Glutamatergic neuron (in vitro differentiated cells): ENCODE measurements around the gene SPN. TPM values are rescaled to one million over a fixed set of nuclear protein-coding genes. Genes with fewer than 3 reads are reported as not detected.
"Not testable (repeated sequence)": the region's sequence is repeated elsewhere in the genome, so short reads cannot be mapped to it uniquely, and the experiment has no call there.

Experiments used
- DNase-seq: peaks from one replicate; pipeline ENCODE4 v3.0.0; 2022
- H3K27ac Mint-ChIP-seq: one replicate; pipeline ENCODE4 v1.8.0; 2020; ENCODE audit warnings: mild to moderate bottlenecking, mixed read lengths, inconsistent platforms; ENCODE audit not compliant: unreplicated experiment
- H3K27me3 Mint-ChIP-seq: one replicate; pipeline ENCODE4 v1.8.0; 2020; ENCODE audit warnings: mild to moderate bottlenecking, moderate library complexity, mixed read lengths, inconsistent platforms; ENCODE audit not compliant: unreplicated experiment
- H3K36me3 Mint-ChIP-seq: one replicate; pipeline ENCODE4 v1.8.0; 2020; ENCODE audit warnings: mild to moderate bottlenecking, mixed read lengths, inconsistent platforms; ENCODE audit not compliant: unreplicated experiment
- H3K4me1 Mint-ChIP-seq: one replicate; pipeline ENCODE4 v1.8.0; 2020; ENCODE audit warnings: mild to moderate bottlenecking, low read depth, mixed read lengths, inconsistent platforms; ENCODE audit not compliant: unreplicated experiment
- H3K4me3 Mint-ChIP-seq: one replicate; pipeline ENCODE4 v1.8.0; 2020; ENCODE audit warnings: mild to moderate bottlenecking, mixed read lengths, inconsistent platforms; ENCODE audit not compliant: unreplicated experiment
- H3K9me3 Mint-ChIP-seq: one replicate; pipeline ENCODE4 v1.8.0; 2020; ENCODE audit warnings: mild to moderate bottlenecking, moderate library complexity, mixed read lengths, inconsistent platforms; ENCODE audit not compliant: unreplicated experiment
- total RNA-seq: library from RNA; stranded (reverse); fragmentation: NEBNext Ultra II Directional; extraction: Animal tissue kit (Norgen Biotek cat#: 25700); gene quantifications from one replicate; pipeline ENCODE4 v1.2.1, GENCODE V29; 2021; ENCODE audit not compliant: unreplicated experiment
- TF ChIP-seq, protein P1 (sequence below): fragments of 200-600 bp; sonication (generic); IDR thresholded peaks from one replicate; pipeline ENCODE4 v1.5.0; 2021; ENCODE audit not compliant: partially characterized antibody, unreplicated experiment

Gene SPN
- total RNA-seq, 1 donor from 2014 or later, result 0.27 TPM

DNA sequence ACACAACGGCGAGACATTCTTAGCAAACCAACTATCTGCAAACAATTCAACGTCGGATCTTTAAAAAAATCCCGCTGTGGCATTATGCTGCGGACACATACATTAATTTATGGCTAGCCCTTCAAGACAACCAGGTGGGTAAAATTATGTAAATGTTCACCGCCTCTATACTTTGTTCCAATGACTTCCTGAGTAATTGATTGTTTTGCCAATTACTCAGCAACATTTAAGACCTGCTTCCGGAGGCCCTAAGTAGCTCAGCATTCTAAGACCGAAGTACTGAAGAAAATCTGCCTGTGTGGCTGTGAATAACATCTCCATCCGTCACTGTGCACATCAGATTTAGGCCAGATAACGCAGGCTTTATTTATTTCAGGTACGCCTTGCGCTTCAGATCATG, 39.2 kb downstream of the SPN start:
- Mint-ChIP-seq H3K4me1 (no peaks in the 10 kb centered on the region), H3K9me3 (no peaks in the 10 kb centered on the region), H3K27me3 (peaks cover 2% of the 10 kb centered on the region), H3K27ac (no peak overlapping the region), H3K4me3 (no peak overlapping the region), H3K36me3 (no peaks in the 10 kb centered on the region)
- DNase-seq, result no peak
- TF ChIP-seq, protein P1, sequence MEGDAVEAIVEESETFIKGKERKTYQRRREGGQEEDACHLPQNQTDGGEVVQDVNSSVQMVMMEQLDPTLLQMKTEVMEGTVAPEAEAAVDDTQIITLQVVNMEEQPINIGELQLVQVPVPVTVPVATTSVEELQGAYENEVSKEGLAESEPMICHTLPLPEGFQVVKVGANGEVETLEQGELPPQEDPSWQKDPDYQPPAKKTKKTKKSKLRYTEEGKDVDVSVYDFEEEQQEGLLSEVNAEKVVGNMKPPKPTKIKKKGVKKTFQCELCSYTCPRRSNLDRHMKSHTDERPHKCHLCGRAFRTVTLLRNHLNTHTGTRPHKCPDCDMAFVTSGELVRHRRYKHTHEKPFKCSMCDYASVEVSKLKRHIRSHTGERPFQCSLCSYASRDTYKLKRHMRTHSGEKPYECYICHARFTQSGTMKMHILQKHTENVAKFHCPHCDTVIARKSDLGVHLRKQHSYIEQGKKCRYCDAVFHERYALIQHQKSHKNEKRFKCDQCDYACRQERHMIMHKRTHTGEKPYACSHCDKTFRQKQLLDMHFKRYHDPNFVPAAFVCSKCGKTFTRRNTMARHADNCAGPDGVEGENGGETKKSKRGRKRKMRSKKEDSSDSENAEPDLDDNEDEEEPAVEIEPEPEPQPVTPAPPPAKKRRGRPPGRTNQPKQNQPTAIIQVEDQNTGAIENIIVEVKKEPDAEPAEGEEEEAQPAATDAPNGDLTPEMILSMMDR, result no peak

DNA sequence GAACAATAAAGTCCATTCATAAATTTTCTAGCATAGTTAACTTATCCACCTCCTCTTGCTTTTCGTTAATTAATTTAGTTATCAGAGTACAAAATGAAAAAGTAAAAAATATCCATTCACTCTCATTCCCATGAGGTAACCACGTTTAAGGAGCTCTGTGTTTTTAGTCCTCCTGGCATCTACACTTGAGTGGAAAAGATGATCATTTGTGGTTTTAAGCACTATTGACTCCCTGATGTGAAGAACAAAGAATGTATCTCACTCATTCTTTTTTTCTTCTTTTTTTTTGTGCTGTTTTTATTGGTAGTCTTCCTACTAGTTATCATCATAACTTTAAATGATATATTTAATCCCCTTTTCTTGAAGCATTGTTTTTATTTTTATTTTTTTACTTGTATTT, 42.0 kb downstream of the SPN start:
- H3K4me1 Mint-ChIP-seq, result peaks cover 2% of the 10 kb centered on the region
- H3K36me3 Mint-ChIP-seq, result no peaks in the 10 kb centered on the region
- H3K27ac Mint-ChIP-seq, result no peak overlapping the region
- H3K4me3 Mint-ChIP-seq, result no peak overlapping the region
- TF ChIP-seq, protein P1, result no peak
- no peak for DNase-seq
- peaks cover 2% of the 10 kb centered on the region for H3K9me3 Mint-ChIP-seq
- H3K27me3 Mint-ChIP-seq, result no peaks in the 10 kb centered on the region

DNA sequence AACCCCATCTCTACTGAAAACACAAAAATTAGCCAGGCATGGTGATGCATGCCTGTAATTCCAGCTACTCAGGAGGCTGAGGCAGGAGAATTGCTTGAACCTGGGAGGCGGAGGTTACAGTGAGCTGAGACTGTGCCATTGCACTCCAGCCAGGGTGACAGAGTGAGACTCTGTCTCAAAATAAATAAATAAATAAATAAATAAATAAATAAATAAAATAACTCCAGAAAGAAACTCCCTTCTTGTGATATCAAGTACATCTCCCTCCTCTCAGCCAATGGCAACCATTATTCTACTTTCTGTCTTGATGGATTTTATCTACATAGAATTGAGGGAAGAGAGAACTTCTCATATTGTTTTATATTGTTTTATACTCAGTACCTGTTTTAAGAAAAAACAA, 44.1 kb downstream of the SPN start:
- not testable (repeated sequence) for H3K4me1 Mint-ChIP-seq, H3K36me3 Mint-ChIP-seq, H3K9me3 Mint-ChIP-seq, H3K27ac Mint-ChIP-seq, H3K27me3 Mint-ChIP-seq, H3K4me3 Mint-ChIP-seq, DNase-seq

DNA sequence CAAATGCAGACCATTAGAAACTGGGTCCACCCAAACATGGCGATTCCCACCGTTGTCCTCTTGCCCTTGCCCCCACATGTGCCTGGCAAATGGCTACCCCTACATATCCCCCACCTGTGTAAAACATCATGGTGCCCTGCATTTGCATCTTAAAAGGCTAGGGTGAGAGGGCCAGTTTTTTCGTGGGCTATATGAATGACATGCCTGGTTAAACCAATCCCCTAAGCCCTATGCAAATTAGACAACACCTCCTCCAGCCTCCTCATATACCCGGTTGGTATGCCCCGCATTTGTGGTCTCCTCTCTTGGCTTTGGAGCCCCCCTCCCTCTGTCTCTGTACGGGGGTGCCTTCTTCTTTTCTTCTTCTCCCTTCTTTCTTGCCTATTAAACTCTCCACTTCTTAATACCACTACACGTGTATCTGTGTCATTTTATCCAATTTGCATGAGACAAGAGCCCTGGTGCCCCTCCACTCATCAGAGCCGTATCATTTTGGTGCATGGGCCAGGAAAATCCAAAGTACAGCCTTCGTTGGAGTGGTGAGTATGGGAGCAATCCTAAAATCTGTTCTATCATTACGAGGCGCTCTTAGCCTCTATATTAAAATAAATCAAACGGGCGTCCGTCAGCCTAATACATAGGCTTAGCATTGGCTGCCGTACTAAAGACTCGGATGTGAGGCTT, 46.0 kb downstream of the SPN start:
- Mint-ChIP-seq H3K27me3 (peaks cover 2% of the 10 kb centered on the region), H3K36me3 (no peaks in the 10 kb centered on the region), H3K27ac (no peak overlapping the region), H3K9me3 (peaks cover 2% of the 10 kb centered on the region), H3K4me1 (peaks cover 2% of the 10 kb centered on the region), H3K4me3 (peak overlapping the region; percentile 90)
- TF ChIP-seq, protein P1, result no peak
- no peak for DNase-seq

DNA sequence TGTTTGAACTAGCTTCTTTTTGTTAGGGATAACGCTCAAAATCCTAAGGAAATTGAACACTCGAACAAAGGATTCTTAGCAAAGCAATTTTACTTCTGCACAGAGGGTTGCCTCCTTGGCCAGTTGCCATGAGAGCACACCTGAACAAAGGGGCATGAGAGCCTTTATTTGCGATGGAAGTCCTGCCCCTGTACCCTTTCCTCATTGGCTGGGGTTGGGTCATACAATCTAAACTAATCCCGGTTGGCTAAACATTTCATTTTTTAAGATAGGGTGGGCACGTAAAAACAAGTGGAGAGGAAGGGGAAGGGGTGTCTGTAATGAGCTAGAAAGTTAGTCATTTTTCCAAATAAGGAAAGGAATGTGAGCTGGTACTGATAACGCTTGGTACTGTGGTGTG, 46.6 kb downstream of the SPN start:
- H3K4me1 Mint-ChIP-seq, H3K9me3 Mint-ChIP-seq, H3K27me3 Mint-ChIP-seq, H3K36me3 Mint-ChIP-seq, DNase-seq: not testable (repeated sequence)
- Mint-ChIP-seq H3K27ac (peak overlapping the region; percentile 12), H3K4me3 (peak overlapping the region; percentile 90)
